Stomach smooth muscle (tissue), 2 donors: Measurements from ENCODE around the gene TTC28.

Experiments used
- H3K27ac ChIP-seq: one replicate; pipeline ENCODE4 v1.7.0; 2013; ENCODE audit warnings: mild to moderate bottlenecking, low read length, inconsistent platforms
- H3K27me3 ChIP-seq, 2 donors: one replicate each; pipeline ENCODE4 v1.7.0; 2013; ENCODE audit warnings: low read length in 2 of 2; ENCODE audit not compliant: insufficient read depth in 2 of 2, control insufficient read depth in 1 of 2
- H3K36me3 ChIP-seq, 2 donors: one replicate each; pipeline ENCODE4 v1.7.0; 2013; ENCODE audit warnings: low read length in 2 of 2; ENCODE audit not compliant: control insufficient read depth in 2 of 2, insufficient read depth in 2 of 2
- H3K4me1 ChIP-seq: one replicate; pipeline ENCODE4 v1.7.0; 2013; ENCODE audit warnings: low read length; ENCODE audit not compliant: control insufficient read depth, insufficient read depth
- H3K4me3 ChIP-seq, 2 donors: one replicate each; pipeline ENCODE4 v1.7.0; 2013; ENCODE audit warnings: low read length in 2 of 2
- H3K9ac ChIP-seq, 2 donors: one replicate each; pipeline ENCODE4 v1.7.0; 2013; ENCODE audit warnings: low read length in 2 of 2, mild to moderate bottlenecking in 1 of 2
- H3K9me3 ChIP-seq, 2 donors: one replicate each; pipeline ENCODE4 v1.7.0; 2013; ENCODE audit warnings: low read length in 2 of 2; ENCODE audit not compliant: control insufficient read depth in 2 of 2
- donor health status: healthy.
- donor health status: Pancreatic carcinoma.

The TTC28 gene

DNA sequence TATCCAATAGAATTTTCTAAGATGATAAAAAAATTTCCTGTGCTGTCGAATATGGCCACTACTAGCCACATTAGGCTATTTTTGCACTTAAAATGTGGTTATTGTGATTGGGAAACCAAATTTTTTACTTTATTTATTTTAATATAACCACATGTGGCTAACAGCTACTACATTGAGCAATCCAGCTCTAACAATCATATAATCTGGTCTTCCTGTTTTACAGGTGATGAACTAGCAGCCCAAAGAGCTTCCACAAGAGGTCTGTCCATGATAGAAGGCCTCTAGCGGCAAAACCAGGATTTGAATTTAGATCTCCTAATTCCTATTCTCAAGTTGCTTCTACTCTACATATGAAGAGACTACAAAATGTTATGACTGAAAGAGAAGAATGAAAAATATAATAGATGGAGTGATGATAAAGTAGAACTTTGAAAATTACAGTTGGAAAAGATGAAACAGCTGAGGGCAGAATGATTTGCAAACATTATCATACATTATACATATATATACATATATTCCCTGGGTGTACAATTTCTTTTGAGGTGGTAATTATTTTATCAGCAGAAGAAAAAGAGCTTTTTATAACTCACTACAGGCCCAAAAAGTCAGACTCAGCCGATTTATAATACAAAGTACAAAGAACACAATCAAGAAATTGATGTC, 397.1 kb downstream of the TTC28 start:
- H3K9me3 ChIP-seq = no peaks in the 10 kb centered on the region
- H3K9ac ChIP-seq = no peak overlapping the region
- H3K36me3 ChIP-seq = no peaks in the 10 kb centered on the region
- no peaks in the 10 kb centered on the region for H3K27me3 ChIP-seq
- H3K4me3 ChIP-seq = no peak overlapping the region
- H3K4me1 ChIP-seq = no peaks in the 10 kb centered on the region
- H3K27ac ChIP-seq = no peak overlapping the region

- Histone ChIP-seq H3K4me1 (no peaks in the 10 kb centered on the region), H3K9me3 (no peaks in the 10 kb centered on the region), H3K9ac (no peak overlapping the region), H3K27me3 (no peaks in the 10 kb centered on the region), H3K27ac (no peak overlapping the region), H3K4me3 (no peak overlapping the region), H3K36me3 (no peaks in the 10 kb centered on the region)
These were observed 399.8 kb downstream of the TTC28 start for GRCh38 chr22:28279888-28280287.

GRCh38 chr22:28269277-28269676, 410.4 kb downstream of the TTC28 start:
- H3K4me3 ChIP-seq = no peak overlapping the region
- H3K4me1 ChIP-seq = no peaks in the 10 kb centered on the region
- H3K27me3 ChIP-seq = no peaks in the 10 kb centered on the region
- no peak overlapping the region for H3K9ac ChIP-seq
- no peaks in the 10 kb centered on the region for H3K36me3 ChIP-seq
- no peaks in the 10 kb centered on the region for H3K9me3 ChIP-seq
- H3K27ac ChIP-seq = no peak overlapping the region

DNA sequence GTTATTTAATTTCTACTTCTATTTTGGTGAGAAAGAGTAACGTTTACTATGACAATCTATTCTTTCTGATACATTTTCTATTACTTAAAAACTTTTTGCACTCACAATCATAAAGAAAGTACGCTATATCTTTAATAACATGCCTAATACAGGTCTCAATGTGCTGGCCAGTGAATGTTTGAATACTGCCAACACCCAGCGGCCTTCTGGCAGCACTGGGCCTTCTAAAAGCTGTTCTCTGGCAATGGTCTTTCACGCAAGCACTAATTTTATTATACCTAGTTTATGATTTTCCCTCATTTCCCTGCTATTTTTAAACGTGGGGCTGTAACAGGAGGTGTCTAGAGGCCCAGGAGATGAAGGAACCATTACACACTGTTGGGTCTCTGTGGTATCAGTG, 410.8 kb downstream of the TTC28 start:
- no peaks in the 10 kb centered on the region for H3K27me3 ChIP-seq
- no peaks in the 10 kb centered on the region for H3K9me3 ChIP-seq
- no peaks in the 10 kb centered on the region for H3K36me3 ChIP-seq
- H3K4me1 ChIP-seq = no peaks in the 10 kb centered on the region
- H3K27ac ChIP-seq = no peak overlapping the region
- no peak overlapping the region for H3K9ac ChIP-seq
- H3K4me3 ChIP-seq = no peak overlapping the region

DNA sequence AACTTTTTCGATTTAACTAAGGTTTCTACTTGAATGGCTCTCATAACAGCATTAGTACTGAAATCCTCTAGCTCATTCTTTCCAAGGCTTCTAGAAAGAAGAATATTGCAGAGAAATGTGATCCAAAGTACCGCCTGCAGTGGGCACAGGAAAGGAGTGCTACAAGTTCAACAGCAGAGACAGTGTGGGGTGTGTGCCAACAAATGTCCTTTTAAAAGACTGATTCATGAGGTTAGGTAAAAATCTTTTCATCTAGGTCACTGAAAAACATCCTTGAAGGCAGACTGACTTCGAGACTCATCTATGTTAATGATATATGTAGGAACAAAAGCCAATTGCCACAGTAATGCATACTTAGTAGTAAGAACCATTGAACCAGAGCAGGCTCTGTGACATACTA, 411.5 kb downstream of the TTC28 start:
- Histone ChIP-seq H3K9ac (no peak overlapping the region), H3K27me3 (no peaks in the 10 kb centered on the region), H3K36me3 (no peaks in the 10 kb centered on the region), H3K4me3 (no peak overlapping the region), H3K4me1 (no peaks in the 10 kb centered on the region), H3K27ac (no peak overlapping the region), H3K9me3 (no peaks in the 10 kb centered on the region)

DNA sequence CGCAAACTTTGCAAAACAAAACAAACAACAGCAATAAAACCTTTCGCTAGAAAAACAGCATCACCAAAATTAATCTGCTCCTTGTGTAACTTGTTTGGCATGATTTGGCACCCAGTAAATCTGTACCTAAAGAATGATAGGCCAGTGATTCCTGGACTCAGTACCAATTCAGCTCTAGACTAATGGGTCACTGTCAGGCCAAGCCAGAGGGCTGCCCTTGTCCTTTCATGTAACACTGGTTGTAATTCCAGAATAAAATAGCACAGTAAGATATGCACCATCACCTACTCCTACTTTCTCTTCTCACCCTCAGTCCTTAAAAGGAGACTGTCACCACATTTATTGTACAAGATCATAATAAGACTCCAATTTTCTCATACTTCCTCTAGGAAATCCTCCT, 419.0 kb downstream of the TTC28 start:
- Histone ChIP-seq H3K4me1 (no peaks in the 10 kb centered on the region), H3K4me3 (no peak overlapping the region), H3K27ac (no peak overlapping the region), H3K9ac (no peak overlapping the region), H3K36me3 (no peaks in the 10 kb centered on the region), H3K27me3 (no peaks in the 10 kb centered on the region), H3K9me3 (no peaks in the 10 kb centered on the region)

DNA sequence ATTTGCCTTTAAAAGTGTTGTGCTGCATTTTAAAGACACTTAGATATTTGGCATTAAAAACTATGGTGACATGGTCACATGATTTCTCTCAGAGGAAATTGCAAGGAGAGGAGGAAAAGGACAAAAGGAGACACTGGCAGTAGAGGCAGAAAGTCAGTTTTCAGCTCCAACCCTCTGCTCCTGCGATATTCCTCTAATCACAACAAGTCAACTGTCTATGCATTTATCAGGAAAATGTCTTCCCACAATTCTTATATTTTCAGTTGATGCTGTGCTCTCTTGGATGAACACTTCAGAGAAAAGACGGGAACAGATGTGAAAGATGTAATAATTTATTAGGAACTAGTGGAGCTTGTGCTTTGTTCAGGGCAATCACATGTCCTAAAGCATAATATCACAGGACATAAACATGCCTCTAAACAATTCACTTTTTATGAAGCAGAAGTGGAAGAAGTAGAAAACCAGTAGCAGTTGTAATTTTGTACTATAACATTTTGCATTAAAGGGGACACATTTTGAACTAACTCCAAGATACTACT, 419.8 kb downstream of the TTC28 start:
- no peaks in the 10 kb centered on the region for H3K9me3 ChIP-seq
- no peak overlapping the region for H3K27ac ChIP-seq
- no peaks in the 10 kb centered on the region for H3K4me1 ChIP-seq
- H3K9ac ChIP-seq = no peak overlapping the region
- H3K27me3 ChIP-seq = no peaks in the 10 kb centered on the region
- H3K4me3 ChIP-seq = no peak overlapping the region
- no peaks in the 10 kb centered on the region for H3K36me3 ChIP-seq

- H3K4me3 ChIP-seq = no peak overlapping the region
- H3K9me3 ChIP-seq = no peaks in the 10 kb centered on the region
- H3K27me3 ChIP-seq = no peaks in the 10 kb centered on the region
- no peaks in the 10 kb centered on the region for H3K36me3 ChIP-seq
- H3K27ac ChIP-seq = no peak overlapping the region
- H3K4me1 ChIP-seq = no peaks in the 10 kb centered on the region
- no peak overlapping the region for H3K9ac ChIP-seq
These were observed 425.2 kb downstream of the TTC28 start for GRCh38 chr22:28254396-28254795.

DNA sequence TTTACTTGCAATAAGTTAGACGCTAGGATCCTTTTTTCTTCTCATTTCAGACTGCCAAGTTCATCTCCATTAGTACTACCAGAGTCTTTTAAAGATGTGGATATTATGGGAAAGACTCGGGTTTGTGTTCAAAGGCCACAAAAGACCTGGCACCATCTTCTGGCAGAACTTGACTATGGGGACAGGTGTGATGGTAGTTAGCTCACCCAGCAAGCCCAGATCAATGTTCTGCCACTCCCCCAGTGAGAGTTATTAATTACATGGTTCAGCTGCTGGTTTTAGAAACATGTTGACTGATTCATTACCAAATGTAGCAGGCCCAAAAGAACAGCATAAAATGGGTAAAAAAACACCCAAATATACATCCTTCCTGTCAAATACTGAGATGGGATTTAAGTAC, 427.1 kb downstream of the TTC28 start:
- Histone ChIP-seq H3K4me3 (no peak overlapping the region), H3K4me1 (no peaks in the 10 kb centered on the region), H3K9me3 (no peaks in the 10 kb centered on the region), H3K27ac (no peak overlapping the region), H3K27me3 (no peaks in the 10 kb centered on the region), H3K36me3 (no peaks in the 10 kb centered on the region), H3K9ac (no peak overlapping the region)

- Histone ChIP-seq H3K9ac (no peak overlapping the region), H3K4me3 (no peak overlapping the region), H3K27ac (no peak overlapping the region), H3K36me3 (no peaks in the 10 kb centered on the region), H3K27me3 (no peaks in the 10 kb centered on the region), H3K4me1 (no peaks in the 10 kb centered on the region), H3K9me3 (no peaks in the 10 kb centered on the region)
These were observed 429.5 kb downstream of the TTC28 start for GRCh38 chr22:28250036-28250695.

GRCh38 chr22:28249402-28249801, 430.2 kb downstream of the TTC28 start:
- Histone ChIP-seq H3K9me3 (no peaks in the 10 kb centered on the region), H3K36me3 (no peaks in the 10 kb centered on the region), H3K27ac (no peak overlapping the region), H3K27me3 (no peaks in the 10 kb centered on the region), H3K9ac (no peak overlapping the region), H3K4me1 (no peaks in the 10 kb centered on the region), H3K4me3 (no peak overlapping the region)
